A204.1 (cell line): Measurements from ENCODE around the gene CDSN.
A peak's percentile ranks its signal among the peaks of the same experiment; 100 is the strongest.

ENCODE experiments used
- FAIRE-seq: peaks from 2 replicates; lab custom pipeline; 2012; peaks lifted over from hg19 to GRCh38; lab: Jason Lieb, UNC

CDSN gene

DNA sequence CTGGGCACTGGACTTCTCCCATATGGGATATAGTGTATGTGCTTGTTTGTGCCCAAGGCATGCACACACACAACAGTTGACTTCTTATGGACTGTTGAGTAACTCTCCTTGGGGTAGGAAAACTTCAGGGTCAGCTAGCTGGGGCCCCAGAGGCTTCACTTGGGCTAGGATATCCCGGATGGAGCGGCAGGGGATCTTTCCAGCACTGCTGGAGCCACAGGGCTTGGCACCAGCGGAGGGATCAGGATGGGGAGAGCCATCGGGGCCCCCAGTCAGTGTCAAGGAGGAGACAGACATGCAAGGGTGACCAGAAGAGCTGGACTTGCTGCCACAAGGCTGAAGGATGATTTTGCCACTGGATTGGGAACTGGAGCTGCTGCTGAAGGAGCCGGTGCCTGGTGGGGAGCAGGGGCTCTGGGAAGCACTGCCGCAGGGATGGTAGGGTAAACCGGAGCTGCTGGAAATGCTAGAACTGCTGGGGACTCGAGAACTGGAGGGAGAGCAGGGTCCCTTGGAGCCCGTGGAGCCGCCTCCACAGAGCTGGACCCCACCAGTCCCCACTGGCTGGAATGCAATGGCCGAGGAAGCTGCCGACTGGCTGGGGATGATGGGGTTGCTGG lies 4.2 kb downstream of the CDSN start:
- FAIRE-seq: no peak

DNA sequence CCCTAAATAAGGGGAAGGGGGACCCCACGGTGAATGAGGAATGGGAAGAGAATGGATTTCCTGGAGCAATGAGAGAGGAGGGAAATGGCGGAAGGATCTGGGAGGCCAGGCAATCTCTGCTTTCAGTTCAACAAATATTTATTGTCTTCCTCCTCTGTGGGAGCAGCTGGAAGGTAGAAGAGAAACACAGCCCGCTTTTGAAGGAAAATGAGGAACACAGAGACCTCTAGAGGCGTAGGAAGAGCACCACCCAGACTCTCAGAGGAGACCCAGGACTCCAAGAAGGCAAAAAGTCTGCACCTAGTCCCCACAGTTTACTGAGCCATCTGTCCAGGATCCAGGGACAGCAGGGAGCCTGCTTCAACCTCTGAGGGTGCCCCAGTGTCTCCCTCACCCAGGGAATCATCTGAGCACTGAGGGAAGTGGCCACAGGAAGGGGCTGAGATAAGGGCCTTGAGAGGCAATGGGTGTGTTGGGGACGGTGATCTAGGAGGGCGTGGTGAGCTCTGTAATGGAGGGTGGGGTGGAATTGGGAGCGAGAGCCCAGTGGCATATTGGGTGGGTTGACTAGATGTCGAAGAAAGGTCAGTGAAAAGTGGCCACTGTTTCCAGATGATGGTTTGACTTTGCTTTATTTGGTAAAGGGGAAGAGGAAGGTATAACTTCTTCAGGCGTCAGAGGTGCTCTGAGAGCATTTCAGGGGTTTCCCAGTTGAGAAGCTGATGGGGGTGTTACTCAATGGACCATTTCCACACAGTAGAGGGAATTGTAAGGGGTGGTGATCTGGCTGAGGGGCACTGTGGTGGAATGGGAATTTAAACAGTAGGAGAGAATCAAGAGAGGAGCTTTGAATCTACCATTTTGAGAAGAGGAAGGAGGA lies 5.0 kb downstream of the CDSN start:
- FAIRE-seq: no peak

DNA sequence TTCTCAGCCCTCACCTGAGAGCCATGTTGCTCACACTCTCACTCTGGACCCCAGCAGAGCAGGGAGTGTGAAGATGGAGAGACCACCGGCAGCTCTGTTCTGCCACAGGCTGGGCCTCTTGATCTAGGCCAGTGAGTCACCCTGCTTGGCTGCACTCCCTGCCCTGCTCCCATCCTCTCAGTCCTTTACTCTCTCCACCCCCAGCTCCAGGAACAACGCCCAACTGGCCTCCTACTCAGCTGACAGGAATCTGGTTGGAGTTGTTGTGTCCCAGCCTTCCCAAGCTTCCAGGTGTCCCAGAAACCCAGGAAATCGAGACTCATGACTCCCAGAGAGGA lies 5.7 kb downstream of the CDSN start, which contains the start of gene PSORS1C1:
PSORS1C1 (plus strand) TSS at position 260 of the 338 bp plus-strand sequence. CDS start 14,833 bp downstream, outside the sequence.
- FAIRE-seq: no peak

DNA sequence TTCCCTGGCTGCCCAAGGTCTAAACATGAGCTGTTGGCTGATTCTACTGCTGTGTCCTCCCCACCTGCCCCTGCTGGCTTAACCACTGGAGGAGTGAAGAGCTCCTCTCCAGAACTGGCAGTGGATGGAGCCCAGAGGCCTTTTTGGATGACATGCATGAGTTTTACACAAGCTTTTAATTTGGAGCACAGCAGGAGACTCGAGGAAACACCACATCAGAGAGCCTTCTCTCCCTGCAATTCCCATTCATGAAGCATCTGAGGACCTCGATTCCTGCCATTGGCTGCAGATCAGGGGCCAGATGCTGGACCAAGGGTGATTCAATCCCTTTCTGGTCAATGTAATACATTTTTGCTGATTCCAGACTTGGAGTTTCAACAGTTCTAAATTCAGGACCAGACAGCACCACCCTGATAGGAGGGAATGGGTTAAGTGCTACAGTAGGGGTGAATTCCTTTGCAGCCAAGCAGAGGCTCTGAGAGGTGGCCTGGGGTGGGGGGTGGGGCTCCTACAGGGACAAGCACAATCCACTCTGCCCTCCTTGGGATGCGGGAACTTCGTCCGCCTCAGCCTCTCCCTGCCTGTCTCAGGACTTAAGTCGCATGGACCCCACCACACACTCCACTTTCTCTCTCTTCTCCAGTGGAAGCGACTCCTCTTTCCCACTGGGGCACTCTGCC lies 6.2 kb downstream of the CDSN start:
- FAIRE-seq: no peak

DNA sequence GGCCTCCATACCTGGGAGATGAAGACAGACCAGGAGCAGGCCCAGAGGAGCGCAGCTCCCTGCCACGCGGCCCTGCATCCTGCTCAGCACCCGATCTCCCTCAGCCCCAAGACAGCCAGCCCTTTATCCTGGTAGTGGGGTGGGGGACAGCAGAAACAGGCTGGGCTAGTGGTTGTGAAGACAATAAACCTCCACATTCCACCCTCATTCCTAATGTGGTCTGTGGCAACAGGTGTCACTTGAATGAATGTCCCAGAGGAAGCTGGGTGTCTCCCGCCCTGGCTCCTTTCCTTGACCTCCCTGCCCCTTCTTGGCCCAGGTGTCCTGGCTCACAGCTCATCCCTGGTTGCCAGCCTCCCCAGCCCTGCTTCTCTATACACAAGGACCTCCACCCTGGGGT lies 7.8 kb downstream of the CDSN start, which contains the start of gene C6orf15:
C6orf15 (minus strand) TSS at position 98 of the 400 bp plus-strand sequence; CDS start at position 78, 20 bp downstream.
- no peak for FAIRE-seq

DNA sequence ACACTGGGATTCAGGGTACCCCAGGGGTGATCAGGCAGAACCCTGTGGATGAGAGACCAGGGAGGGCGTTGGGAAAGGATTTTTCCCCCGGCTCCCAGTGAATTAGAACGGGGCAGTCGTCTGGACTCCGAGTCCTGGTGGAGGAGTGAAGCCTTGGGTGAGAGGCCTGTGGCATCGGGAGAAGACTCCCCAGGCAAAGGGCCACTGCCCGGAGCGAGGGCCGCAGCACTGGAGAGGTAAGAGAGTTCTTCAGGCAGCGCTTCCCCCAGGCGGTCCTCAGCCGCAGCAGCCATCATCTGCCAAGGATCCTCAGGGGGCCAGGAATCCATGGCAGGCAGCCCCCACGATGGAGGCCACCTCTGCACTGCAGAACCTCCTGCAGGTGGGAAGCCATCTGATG lies 8.5 kb downstream of the CDSN start:
- no peak for FAIRE-seq

DNA sequence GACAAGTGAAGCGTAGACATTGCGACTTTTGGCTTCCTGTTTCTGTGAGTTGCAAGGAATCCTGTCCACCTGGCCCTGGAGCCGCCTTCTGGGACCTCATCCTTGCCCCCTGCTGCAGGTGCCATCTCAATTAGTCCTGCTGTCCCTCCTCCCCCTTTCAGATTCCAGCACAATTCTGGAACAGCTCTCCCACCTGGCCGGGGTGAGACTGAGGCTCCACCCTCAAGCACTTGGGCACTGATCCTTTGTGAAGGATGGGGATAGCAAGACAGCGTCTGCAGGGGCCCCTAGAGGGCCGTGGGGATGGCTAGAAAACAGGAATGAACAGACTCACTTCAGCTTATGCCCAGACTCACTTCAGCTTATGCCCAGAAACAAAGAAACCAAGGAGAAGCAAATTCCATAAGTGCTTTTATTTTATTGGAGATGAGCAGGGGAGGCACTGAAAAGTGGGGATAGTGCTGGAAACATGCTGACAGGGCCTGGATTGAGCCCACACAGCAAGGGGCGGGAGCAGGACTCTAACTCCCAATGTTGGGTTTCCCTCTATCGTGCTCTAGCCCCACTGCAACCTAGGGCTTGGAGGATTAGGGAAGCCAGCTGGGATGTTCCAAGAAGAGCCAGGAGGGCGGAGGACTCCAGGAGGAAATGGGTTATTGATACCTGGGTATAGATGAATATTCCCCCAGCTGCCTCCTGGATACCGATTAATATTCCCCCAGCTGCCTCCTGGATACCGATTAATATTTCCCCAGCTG lies 9.2 kb downstream of the CDSN start:
- no peak for FAIRE-seq

DNA sequence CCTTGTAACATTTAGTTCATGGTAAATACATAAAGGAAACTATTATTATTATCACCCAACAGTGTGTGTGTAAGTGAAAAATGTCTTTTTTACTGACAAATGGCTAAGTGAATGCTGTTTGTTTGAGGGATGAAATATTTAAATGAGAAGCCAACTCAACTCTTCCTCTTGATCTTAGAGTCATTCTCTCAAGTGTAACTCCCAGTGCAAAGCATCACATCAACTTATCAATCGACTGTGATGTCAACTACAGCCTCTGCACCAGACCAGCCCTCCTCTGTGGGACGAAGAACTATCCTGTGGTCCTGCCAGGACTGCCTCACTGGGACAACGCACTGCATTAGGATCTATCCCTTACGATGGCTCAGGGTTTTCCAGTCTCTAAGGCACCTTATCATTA lies 13.2 kb downstream of the CDSN start:
- no peak for FAIRE-seq

DNA sequence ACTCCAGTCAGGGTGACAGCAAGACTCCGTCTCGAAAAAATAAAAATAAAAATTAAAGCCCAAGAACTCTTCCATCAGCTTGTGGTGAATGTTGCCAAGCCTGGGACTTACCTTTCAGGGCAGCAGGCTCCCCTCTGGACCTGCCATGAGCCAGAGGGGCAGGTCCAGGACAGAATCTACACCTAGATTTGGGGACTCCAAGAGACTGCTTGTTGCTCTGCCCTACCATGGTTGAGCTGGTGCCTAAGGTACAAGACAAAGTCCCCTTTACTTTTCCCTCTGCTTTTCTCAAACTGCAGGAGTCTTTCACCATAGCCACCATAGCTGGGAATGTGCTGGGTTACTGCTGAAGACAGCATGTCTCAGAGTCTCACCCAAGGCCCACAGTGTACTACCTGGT lies 17.1 kb downstream of the CDSN start:
- FAIRE-seq: no peak

DNA sequence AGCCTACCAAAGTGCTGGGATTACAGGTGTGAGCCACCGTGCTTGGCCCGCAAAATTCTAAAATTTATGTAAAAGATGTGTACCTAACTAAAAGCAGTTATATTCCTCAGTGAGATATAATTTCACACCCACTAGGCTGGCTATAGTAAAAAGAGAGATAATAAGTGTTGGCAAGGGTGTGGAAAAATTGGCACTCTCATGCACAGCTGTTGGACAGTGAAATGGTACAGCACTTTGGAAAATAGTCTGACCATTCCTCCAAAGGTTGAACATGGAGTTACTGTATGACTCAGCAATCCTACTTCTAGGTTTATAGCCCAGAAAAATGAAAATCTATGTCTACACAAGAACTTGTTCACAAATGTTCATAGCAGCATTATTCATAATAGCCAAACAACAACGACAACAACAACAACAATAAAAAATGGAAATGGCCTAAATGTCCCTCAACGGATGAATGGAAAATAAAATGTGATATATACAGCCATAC lies 21.8 kb downstream of the CDSN start:
- FAIRE-seq: no peak

DNA sequence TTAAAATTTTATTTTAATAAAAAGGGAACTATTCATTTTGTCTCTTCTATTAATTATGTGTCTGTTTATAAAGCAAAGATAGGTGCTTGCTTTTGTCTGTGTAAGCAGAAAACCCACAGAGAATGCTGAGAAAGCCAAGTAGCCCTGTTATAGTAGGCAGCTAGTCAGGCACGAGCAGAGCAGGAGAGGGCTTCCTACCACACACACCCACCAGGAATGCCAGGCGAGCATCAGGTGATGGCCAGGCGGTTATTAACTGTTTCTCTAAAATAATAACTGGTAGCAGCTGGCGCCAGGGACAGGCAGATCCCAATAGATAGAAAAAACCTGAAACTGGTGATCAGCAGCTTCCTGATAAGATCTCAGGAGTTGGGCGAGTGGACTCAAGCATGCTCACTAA lies 23.6 kb downstream of the CDSN start:
- no peak for FAIRE-seq

DNA sequence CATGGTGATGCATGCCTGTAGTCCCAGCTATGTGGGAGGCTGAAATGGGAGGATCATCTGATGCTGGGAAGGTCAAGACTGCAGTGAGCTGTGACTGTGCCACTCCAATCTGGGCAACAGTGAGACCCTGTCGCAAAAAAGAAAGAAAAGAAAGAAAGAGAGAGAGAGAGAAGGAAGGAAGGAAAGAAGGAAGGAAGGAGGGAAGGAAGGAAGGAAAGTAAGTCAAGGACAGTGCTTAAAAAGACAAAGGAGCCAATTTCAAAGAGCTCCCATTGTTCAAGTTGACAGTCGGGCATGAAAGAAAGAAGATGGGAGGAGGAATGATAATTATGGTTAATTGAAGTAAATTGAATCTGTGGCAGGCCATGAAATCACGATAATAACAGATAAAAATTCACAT lies 24.0 kb downstream of the CDSN start:
- FAIRE-seq: no peak

DNA sequence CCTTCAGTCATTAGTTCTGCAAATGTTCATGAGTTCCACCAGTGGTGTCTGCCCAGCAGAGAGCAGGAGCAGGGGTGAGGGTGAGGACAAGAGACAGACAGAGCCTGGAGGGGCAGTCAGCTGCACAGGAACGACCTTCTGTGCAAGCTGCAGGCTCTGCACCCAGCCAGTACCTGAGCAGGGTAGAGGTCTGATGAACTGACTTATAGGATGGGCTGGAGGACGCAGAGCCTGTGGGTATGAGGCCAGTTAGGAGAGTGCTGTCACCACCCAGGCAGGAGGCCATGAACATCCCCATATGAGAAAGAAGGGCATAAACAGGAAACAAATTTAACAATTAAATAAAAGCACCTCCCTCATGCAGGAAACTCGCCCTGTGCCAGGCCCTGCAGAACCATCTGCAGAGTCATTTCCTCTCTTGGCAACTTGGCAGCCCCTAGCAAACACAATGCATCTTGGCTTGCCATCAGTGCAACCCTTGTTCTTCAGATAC lies 25.8 kb downstream of the CDSN start:
- FAIRE-seq: no peak

DNA sequence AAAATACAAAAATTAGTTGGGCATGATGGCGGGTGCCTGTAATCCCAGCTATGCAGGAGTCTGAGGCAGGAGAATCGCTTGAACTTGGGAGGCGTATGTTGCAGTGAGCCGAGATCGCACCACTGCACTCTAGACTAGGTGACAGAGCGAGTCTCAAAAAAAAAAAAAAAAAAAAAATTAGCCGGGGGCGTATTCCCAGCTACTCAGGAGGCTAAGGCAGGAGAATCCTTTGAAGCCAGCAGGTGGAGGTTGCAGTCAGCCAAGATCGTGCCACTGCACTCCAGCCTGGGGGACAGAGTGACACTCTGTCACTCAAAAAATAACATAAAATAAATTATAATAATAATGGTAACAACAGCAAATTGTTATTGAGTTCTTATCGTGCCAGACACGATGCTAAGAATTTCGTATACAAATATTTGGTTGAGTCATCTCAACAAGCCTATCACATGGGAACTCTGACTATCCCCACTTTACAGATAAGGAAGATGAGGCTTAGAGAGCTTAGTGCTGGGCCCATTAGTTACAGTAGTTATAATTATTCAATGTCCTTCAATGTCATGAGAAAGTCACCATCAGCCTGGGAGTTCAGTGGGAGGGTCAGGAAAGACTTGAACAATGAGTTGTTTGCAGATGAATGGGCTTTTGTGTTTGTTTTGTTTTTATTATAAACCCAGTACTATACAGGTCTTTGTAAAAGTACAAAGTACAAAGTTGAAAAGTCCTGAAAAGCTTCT lies 27.3 kb downstream of the CDSN start:
- no peak for FAIRE-seq

DNA sequence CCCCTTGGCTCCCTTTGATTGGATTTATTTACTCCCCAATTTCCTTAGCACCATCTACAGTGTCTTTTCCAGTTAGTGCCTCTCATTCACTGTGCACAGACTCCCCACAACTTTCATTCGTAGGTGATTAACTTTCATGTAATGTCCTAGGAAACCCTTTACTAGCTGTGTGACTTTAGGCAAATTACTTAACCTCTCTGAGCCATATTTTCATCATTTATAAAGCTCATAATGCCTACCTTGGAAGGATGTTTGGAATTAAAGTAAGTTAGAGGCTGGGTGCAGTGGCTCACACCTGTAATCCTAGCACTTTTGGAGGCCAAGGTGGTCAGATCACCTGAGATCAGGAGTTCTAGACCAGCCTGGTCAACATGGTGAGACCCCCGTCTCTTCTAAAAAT lies 28.0 kb downstream of the CDSN start:
- no peak for FAIRE-seq

DNA sequence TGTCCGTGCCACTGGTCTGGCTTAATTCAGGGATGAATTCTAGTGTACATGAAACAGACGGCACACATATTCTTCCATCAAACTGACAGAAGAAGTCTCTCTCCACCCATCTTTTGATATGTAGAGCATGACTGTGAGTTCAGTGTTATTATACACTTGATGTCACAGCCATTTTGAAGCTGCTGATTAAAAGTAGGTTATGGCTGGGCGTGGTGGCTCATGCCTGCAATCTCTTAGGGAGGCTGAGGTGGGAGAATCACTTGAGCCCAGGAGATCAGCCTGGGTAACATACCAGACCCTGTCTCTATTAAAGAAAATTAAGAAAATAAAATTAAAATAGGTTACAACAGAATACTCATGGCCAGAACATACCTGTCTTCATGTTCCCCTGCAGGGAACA lies 28.6 kb downstream of the CDSN start:
- no peak for FAIRE-seq

DNA sequence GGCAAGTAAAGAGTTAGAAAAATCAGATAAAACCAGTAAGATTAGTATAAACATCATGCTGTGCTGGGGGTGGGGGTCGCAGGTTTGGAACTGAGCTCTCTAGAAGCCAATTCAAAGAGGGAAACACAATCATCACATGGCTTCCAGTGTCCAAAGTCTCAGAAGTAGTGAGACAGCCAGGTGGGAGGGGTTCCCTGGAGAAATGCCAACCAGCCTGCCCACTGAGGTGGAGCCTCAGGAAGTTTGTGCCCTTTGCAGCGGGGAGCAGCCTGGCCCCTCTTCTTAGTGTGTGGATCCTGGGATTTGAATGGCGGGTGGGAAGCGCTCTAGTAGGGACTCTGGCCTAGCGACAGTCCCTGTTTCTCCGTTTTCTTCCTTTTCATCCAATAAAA lies 29.3 kb downstream of the CDSN start:
- FAIRE-seq: no peak

DNA sequence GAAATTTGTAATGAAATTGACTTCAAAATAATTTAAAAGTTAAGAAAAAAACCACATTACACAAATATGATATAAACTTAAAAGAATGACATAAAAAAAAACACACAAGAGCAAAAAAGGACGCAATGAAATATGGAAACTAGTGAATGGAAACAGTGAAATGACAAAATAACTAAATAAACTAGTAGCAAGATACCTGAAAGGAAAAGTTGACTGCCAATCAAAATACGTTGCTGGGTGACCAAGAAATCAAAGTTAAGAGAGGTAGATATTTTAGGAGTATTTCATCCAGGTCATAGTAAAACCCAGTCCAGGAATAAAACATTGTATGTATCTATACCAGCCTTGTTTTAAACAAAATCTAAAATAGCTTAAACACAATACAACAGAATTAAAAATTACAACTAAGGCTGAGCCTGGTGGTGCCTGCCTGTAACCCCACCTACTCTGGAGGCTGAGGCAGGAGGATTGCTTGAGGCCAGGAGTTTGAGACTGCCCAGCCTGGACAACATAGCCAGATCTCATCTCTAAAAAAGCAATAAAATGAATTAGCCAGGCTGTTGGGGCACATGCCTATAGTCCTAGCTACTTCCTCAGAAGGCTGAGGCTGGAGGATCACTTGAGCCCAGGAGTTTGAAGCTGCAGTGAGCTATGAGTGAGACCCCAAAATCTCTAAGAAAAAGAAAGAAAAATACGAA lies 29.8 kb downstream of the CDSN start:
- FAIRE-seq: no peak

DNA sequence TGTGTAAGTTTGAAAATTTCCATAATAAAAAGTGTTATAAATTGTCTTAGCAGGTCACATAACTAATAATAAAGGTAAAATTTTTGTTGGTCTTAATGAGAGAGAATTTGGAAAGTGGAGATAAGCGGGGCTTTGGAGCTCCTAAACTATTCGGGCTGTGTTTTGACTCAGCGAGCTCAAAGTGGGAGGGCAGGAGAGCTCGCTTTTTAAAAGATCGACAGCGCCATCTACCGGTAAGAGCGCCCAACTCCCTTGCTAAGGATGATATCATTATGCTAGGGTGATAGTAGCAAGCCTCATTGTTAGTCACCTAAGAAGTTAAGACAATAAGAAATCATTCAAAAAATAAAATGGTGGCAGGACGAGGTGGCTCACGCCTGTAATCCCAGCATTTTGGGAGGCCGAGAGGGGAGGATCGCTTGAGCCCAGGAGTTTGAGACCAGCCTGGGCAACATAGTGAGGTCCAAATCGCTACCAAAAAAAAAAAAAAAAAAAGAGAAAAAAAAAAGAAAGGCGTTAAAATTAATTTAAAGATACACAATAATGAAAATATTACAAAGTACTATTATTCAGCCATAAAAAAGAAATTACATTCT lies 32.7 kb downstream of the CDSN start:
- FAIRE-seq: peak; percentile 91

DNA sequence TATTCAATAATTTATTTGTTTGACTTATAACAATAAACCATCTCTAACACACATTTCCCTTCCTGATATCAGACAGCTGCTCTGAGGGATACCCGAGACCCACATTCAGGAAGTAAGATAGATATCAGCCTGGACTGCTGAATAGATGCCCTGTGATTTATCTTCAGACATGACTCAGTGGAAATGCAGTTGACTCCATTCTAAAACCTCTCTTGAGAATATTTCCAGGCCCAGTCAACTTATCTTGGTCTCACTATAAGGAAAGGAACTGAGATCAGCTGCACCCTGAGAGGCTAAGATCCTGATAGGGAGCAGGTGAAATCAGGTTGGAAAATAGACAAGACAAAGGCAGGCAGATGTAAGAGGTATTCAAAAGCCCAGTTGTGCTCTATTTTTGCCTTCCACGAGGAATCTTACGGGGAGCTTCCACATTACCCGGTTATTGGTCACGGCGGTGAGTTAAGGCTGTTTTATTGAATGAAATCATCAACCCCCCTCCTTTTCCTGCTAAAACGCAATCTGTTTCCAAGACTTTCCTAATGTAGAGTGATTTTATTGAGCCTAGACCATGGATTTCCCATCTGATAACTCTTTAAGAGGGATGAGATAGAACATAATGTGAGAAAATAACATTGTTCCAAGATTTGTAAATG lies 33.3 kb downstream of the CDSN start:
- no peak for FAIRE-seq
